HepG2 (cell line): ENCODE data around the gene SDC4. TPM values are rescaled to one million over a fixed set of nuclear protein-coding genes. Genes with fewer than 3 reads are reported as not detected.

Experiments
- ATAC-seq: fragments of 200-7000 bp; cut with Tn5 transposase; 3 replicates; pipeline ENCODE4 v1.9.1; 2020; ENCODE audit warnings: mild to moderate bottlenecking, moderate library complexity
- BruUV-seq: library from RNA; stranded (reverse); fragments of 400-500 nt; replicated peaks from 2 replicates; lab custom pipeline; 2021; lab: Mats Ljungman, UMichigan
- CTCF ChIA-PET: fragments of 300-600 bp; formaldehyde crosslinking; extraction: SDS; loops from one replicate; lab custom pipeline; 2021; ENCODE audit warnings: low total read pairs, inconsistent platforms, low intra/inter-chr PET ratio; lab: Yijun Ruan, JAX
- POLR2A ChIA-PET: fragments of 350-600 bp; sonication (Branson Sonifier 250); formaldehyde crosslinking; loops from one replicate; lab custom pipeline; 2020; ENCODE audit warnings: antibody characterized with exemption, inconsistent platforms; lab: Yijun Ruan, JAX
- DNase-seq: peaks from one replicate; pipeline ENCODE4 v3.0.0-alpha.2; 2015; ENCODE audit warnings: low spot score
- FAIRE-seq: peaks from 3 replicates; lab custom pipeline; 2011; peaks lifted over from hg19 to GRCh38; lab: Jason Lieb, UNC
- H2AFZ ChIP-seq: one replicate; pipeline ENCODE4 v1.6.1; 2011; ENCODE audit warnings: low read length, inconsistent platforms
- H3K27ac ChIP-seq: fragments of 300-600 bp; 3 replicates; pipeline ENCODE4 v1.8.0; 2011; ENCODE audit warnings: mixed run types, mild to moderate bottlenecking, mixed read lengths, low read length, inconsistent platforms; ENCODE audit not compliant: insufficient read depth; ENCODE audit errors: extremely low read length
- H3K27me3 ChIP-seq, 2 experiments: fragments of 200-600 bp in 1 of 2; 2 replicates in 1 of 2; 3 replicates in 1 of 2; pipeline versions ENCODE4 v1.6.0 to v1.8.0; 2011; ENCODE audit warnings: low read length in 2 of 2, mild to moderate bottlenecking in 2 of 2, moderate library complexity in 2 of 2, inconsistent platforms in 1 of 2; ENCODE audit not compliant: insufficient read depth in 2 of 2, control insufficient read depth in 1 of 2
- H3K36me3 ChIP-seq, 2 experiments: fragments of 200-600 bp in 1 of 2; replicated peaks in 1 of 2; 2 replicates in 1 of 2; 3 replicates in 1 of 2; pipeline versions ENCODE4 v1.5.1 to v1.8.0; 2011; ENCODE audit warnings: low read length in 2 of 2, inconsistent platforms in 1 of 2; ENCODE audit not compliant: insufficient read depth in 2 of 2, control insufficient read depth in 1 of 2
- H3K4me1 ChIP-seq: 2 replicates; pipeline ENCODE4 v1.5.1; 2012; ENCODE audit warnings: low read length, inconsistent platforms; ENCODE audit not compliant: insufficient read depth
- H3K4me2 ChIP-seq: 2 replicates; pipeline ENCODE4 v1.6.0; 2011; ENCODE audit warnings: low read depth, low read length, inconsistent platforms
- H3K4me3 ChIP-seq, 3 experiments: fragments of 200-600 bp in 1 of 3; sonication (generic), shearing (Covaris generic) in 1 of 3; replicated peaks in 1 of 3; 2 replicates each; pipeline ENCODE4 v1.5.1; 2011 to 2016; ENCODE audit warnings: low read length in 3 of 3, inconsistent platforms in 2 of 3, low read depth in 2 of 3, mild to moderate bottlenecking in 2 of 3, control low read depth in 1 of 3, mixed read lengths in 1 of 3; ENCODE audit not compliant: insufficient read depth in 1 of 3
- H3K79me2 ChIP-seq: one replicate; pipeline ENCODE4 v1.6.1; 2011; ENCODE audit warnings: low read length, inconsistent platforms; ENCODE audit not compliant: insufficient read depth
- H3K9ac ChIP-seq: 2 replicates; pipeline ENCODE4 v1.6.0; 2011; ENCODE audit warnings: mild to moderate bottlenecking, low read depth, low read length, inconsistent platforms; ENCODE audit not compliant: insufficient read depth
- H3K9me3 ChIP-seq: 2 replicates; pipeline ENCODE4 v1.5.1; 2012; ENCODE audit warnings: mild to moderate bottlenecking, low read length
- H4K20me1 ChIP-seq: 2 replicates; pipeline ENCODE4 v1.6.0; 2011; ENCODE audit warnings: inconsistent platforms, mild to moderate bottlenecking, low read length, moderate library complexity; ENCODE audit not compliant: insufficient read depth
- IKZF1 ChIP-seq: fragments of 450-650 bp; IDR thresholded peaks from 2 replicates; pipeline ENCODE4 v1.7.1; 2016
- KDM5A ChIP-seq: fragments of 200-600 bp; sonication (generic); IDR thresholded peaks from 2 replicates; pipeline ENCODE4 v1.7.0; 2018; ENCODE audit warnings: antibody characterized with exemption, mild to moderate bottlenecking, low read length, borderline replicate concordance
- MEIS2 ChIP-seq: sonication (generic); formaldehyde crosslinking; IDR thresholded peaks from 2 replicates; pipeline ENCODE4 v1.9.0; 2021; ENCODE audit warnings: mild to moderate bottlenecking, missing genetic modification reagents
- NFATC3 ChIP-seq: sonication (generic); formaldehyde crosslinking; IDR thresholded peaks from 2 replicates; pipeline ENCODE4 v1.5.1; 2020; ENCODE audit warnings: mild to moderate bottlenecking, missing genetic modification reagents
- SP1 ChIP-seq, 2 experiments: fragments of 450-650 bp in 1 of 2; sonication (generic) in 1 of 2; formaldehyde crosslinking in 1 of 2; IDR thresholded peaks; 2 replicates each; pipeline versions ENCODE4 v1.4.0 to v1.6.1; 2016 to 2020; ENCODE audit warnings: missing genetic modification reagents in 1 of 2
- TSC22D2 ChIP-seq: sonication (generic); formaldehyde crosslinking; IDR thresholded peaks from 2 replicates; pipeline ENCODE4 v1.5.1; 2020; ENCODE audit warnings: missing genetic modification reagents, mild to moderate bottlenecking, borderline replicate concordance
- ZNF326 ChIP-seq: sonication (generic); formaldehyde crosslinking; IDR thresholded peaks from 2 replicates; pipeline ENCODE4 v1.4.0; 2020; ENCODE audit warnings: missing genetic modification reagents, borderline replicate concordance
- ZNF431 ChIP-seq: sonication (generic); formaldehyde crosslinking; IDR thresholded peaks from 2 replicates; pipeline ENCODE4 v1.9.0; 2022; ENCODE audit warnings: missing genetic modification reagents, low read depth, mild to moderate bottlenecking, borderline replicate concordance
- ZNF644 ChIP-seq: IDR thresholded peaks from 2 replicates; pipeline ENCODE4 v1.6.1; 2016; ENCODE audit warnings: low read depth
- WGBS: methylation state at CpG from one replicate; pipeline ENCODE4 v1.1.6; 2017; ENCODE audit warnings: low lambda C conversion rate; 5-methylcytosine and 5-hydroxymethylcytosine counted together
- in situ Hi-C: cut with HindIII; loops from 2 replicates; pipeline ENCODE4 v1.10.0; 2017; ENCODE audit warnings: low pct_unique_long_range_greater_than_20kb; ENCODE audit not compliant: extremely low pct_ligation_motif_present
- intact Hi-C: fragments of 100-400 bp; cut with micrococcal nuclease; formaldehyde crosslinking; loops from one replicate; pipeline ENCODE4 v1.10.0; 2022; ENCODE audit not compliant: unreplicated experiment
- polyA plus RNA-seq, 8 experiments: library from polyadenylated mRNA; depleted of rRNA in 3 of 8; stranded (reverse) in 7 of 8; unstranded in 1 of 8; fragments of >200 nt; fragmentation: Illumina TruSeq in 4 of 8; extraction: Trizol in 4 of 8; gene quantifications; 2 replicates each; pipeline versions ENCODE4 v1.2.1 to v1.2.3, GENCODE V29; 2011 to 2016; ENCODE audit warnings: low read depth in 4 of 8, missing spikeins in 1 of 8, mixed read lengths in 1 of 8; ENCODE audit not compliant: insufficient read depth in 1 of 8
- total RNA-seq, 5 experiments: library from RNA; depleted of rRNA; stranded (reverse); fragments of >200 nt; fragmentation: Illumina TruSeq; extraction: Trizol; gene quantifications; 2 replicates each; pipeline ENCODE4 v1.2.3, GENCODE V29; 2016; ENCODE audit warnings: low read depth in 1 of 5
- TF ChIP-seq, protein P1 (sequence below): sonication (generic); formaldehyde crosslinking; IDR thresholded peaks from 2 replicates; pipeline ENCODE4 v1.9.0; 2021; ENCODE audit warnings: mild to moderate bottlenecking, missing genetic modification reagents
- TF ChIP-seq, protein P2 (sequence below): sonication (generic); formaldehyde crosslinking; conservative IDR thresholded peaks from 2 replicates; pipeline ENCODE4 v1.4.0; 2020; ENCODE audit warnings: missing genetic modification reagents
- TF ChIP-seq, protein P3 (sequence below): sonication (generic); formaldehyde crosslinking; IDR thresholded peaks from 2 replicates; pipeline ENCODE4 v1.8.1; 2023; ENCODE audit warnings: mild to moderate bottlenecking, missing genetic modification reagents
- TF ChIP-seq, protein P4 (sequence below): sonication (generic); formaldehyde crosslinking; IDR thresholded peaks from 2 replicates; pipeline ENCODE4 v1.8.1; 2023; ENCODE audit warnings: mild to moderate bottlenecking, missing genetic modification reagents, borderline replicate concordance

The SDC4 gene
- total and polyA plus RNA-seq, 2 of the 13 experiments (the other 11 are each of a cell fraction or from before 2014, with no cell fraction given): 49.0 to 65.1 TPM

DNA sequence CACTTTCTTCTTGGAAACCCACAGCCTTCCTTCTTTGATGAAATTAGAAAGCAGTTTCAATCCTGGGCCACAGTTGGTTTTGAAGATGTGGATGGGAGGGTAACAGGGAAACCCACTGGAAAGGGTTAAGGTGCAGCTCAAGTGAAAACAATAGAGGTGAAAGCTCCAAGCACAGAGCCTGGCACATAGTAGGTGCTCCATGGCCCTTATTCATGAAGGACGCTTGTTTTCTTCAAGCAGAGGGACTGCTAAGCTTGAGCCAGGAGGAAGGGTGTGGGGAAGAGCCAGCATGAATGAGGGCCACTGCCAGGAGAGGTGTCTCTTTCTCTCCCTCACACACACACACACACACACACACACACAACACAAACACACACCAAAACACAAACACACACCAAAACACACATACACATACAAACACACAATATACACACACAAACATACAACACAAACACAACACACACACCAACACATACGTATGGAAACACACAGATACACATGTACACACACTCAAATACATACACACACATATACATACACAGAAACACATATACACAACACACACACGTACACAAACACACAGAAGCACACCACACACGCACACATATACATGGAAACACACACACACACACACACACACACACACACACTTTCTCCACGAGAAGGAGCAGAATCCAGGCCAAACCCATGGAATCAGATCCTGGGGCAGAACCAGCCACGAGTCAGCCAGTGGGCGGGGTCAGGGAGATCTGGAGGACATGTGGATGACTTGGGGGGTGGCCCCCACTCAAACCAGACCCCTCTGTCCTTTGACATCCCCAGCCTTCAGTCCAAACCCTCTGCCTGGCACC, 65.3 kb downstream of the SDC4 start:
- no peaks in the 10 kb centered on the region for H3K9me3 ChIP-seq
- H3K9ac ChIP-seq: no peak overlapping the region
- H2AFZ ChIP-seq: no peak overlapping the region
- FAIRE-seq: peak; percentile 21
- no peak for ATAC-seq
- in situ Hi-C loops: no loop called here
- no peaks in the 10 kb centered on the region for H3K79me2 ChIP-seq
- H4K20me1 ChIP-seq: no peaks in the 10 kb centered on the region
- no peak overlapping the region for H3K4me3 ChIP-seq
- no peak overlapping the region for H3K4me2 ChIP-seq
- no peak overlapping the region for H3K27ac ChIP-seq
- ChIA-PET POLR2A (no interaction called here), CTCF (no interaction called here)
- peaks cover 0 to 21% of the 10 kb centered on the region in 2 experiments; a peak in 3 of 5 replicates for H3K27me3 ChIP-seq
- under 1% methylated on average over 7 of the region's 7 CpGs for WGBS
- no peaks in the 10 kb centered on the region for H3K36me3 ChIP-seq
- no TSS peak for BruUV-seq
- no peak for DNase-seq
- intact Hi-C loops: no loop called here
- H3K4me1 ChIP-seq: no peaks in the 10 kb centered on the region
- TF ChIP-seq ZNF326 (CRISPR knock-in tag): no peak
- TF ChIP-seq TSC22D2 (CRISPR knock-in tag): no peak
- TF ChIP-seq SP1 (IDR thresholded peaks at IDR 0.05): 0 out of 2 replicates have a peak, but pooled peaks have one; percentile 59
- TF ChIP-seq SP1 (CRISPR knock-in tag; IDR thresholded peaks at IDR 0.05): no peak
- TF ChIP-seq, protein P1, sequence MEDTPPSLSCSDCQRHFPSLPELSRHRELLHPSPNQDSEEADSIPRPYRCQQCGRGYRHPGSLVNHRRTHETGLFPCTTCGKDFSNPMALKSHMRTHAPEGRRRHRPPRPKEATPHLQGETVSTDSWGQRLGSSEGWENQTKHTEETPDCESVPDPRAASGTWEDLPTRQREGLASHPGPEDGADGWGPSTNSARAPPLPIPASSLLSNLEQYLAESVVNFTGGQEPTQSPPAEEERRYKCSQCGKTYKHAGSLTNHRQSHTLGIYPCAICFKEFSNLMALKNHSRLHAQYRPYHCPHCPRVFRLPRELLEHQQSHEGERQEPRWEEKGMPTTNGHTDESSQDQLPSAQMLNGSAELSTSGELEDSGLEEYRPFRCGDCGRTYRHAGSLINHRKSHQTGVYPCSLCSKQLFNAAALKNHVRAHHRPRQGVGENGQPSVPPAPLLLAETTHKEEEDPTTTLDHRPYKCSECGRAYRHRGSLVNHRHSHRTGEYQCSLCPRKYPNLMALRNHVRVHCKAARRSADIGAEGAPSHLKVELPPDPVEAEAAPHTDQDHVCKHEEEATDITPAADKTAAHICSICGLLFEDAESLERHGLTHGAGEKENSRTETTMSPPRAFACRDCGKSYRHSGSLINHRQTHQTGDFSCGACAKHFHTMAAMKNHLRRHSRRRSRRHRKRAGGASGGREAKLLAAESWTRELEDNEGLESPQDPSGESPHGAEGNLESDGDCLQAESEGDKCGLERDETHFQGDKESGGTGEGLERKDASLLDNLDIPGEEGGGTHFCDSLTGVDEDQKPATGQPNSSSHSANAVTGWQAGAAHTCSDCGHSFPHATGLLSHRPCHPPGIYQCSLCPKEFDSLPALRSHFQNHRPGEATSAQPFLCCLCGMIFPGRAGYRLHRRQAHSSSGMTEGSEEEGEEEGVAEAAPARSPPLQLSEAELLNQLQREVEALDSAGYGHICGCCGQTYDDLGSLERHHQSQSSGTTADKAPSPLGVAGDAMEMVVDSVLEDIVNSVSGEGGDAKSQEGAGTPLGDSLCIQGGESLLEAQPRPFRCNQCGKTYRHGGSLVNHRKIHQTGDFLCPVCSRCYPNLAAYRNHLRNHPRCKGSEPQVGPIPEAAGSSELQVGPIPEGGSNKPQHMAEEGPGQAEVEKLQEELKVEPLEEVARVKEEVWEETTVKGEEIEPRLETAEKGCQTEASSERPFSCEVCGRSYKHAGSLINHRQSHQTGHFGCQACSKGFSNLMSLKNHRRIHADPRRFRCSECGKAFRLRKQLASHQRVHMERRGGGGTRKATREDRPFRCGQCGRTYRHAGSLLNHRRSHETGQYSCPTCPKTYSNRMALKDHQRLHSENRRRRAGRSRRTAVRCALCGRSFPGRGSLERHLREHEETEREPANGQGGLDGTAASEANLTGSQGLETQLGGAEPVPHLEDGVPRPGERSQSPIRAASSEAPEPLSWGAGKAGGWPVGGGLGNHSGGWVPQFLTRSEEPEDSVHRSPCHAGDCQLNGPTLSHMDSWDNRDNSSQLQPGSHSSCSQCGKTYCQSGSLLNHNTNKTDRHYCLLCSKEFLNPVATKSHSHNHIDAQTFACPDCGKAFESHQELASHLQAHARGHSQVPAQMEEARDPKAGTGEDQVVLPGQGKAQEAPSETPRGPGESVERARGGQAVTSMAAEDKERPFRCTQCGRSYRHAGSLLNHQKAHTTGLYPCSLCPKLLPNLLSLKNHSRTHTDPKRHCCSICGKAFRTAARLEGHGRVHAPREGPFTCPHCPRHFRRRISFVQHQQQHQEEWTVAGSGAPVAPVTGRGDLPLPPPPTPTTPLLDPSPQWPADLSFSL (CRISPR knock-in tag): peak; percentile 80
- TF ChIP-seq, protein P2, sequence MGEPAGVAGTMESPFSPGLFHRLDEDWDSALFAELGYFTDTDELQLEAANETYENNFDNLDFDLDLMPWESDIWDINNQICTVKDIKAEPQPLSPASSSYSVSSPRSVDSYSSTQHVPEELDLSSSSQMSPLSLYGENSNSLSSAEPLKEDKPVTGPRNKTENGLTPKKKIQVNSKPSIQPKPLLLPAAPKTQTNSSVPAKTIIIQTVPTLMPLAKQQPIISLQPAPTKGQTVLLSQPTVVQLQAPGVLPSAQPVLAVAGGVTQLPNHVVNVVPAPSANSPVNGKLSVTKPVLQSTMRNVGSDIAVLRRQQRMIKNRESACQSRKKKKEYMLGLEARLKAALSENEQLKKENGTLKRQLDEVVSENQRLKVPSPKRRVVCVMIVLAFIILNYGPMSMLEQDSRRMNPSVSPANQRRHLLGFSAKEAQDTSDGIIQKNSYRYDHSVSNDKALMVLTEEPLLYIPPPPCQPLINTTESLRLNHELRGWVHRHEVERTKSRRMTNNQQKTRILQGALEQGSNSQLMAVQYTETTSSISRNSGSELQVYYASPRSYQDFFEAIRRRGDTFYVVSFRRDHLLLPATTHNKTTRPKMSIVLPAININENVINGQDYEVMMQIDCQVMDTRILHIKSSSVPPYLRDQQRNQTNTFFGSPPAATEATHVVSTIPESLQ (CRISPR knock-in tag): no peak
- no peak for TF ChIP-seq ZNF644
- TF ChIP-seq NFATC3 (CRISPR knock-in tag): no peak
- peak; percentile 98 for TF ChIP-seq IKZF1
- no peak for TF ChIP-seq MEIS2 (CRISPR knock-in tag)
- no peak for TF ChIP-seq KDM5A
- TF ChIP-seq, protein P3, sequence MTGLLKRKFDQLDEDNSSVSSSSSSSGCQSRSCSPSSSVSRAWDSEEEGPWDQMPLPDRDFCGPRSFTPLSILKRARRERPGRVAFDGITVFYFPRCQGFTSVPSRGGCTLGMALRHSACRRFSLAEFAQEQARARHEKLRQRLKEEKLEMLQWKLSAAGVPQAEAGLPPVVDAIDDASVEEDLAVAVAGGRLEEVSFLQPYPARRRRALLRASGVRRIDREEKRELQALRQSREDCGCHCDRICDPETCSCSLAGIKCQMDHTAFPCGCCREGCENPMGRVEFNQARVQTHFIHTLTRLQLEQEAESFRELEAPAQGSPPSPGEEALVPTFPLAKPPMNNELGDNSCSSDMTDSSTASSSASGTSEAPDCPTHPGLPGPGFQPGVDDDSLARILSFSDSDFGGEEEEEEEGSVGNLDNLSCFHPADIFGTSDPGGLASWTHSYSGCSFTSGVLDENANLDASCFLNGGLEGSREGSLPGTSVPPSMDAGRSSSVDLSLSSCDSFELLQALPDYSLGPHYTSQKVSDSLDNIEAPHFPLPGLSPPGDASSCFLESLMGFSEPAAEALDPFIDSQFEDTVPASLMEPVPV (CRISPR knock-in tag): no peak
- no peak for TF ChIP-seq ZNF431 (CRISPR knock-in tag)
- TF ChIP-seq, protein P4, sequence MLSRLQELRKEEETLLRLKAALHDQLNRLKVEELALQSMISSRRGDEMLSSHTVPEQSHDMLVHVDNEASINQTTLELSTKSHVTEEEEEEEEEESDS (CRISPR knock-in tag): no peak
